ENCODE results near the gene MCC.

DNA sequence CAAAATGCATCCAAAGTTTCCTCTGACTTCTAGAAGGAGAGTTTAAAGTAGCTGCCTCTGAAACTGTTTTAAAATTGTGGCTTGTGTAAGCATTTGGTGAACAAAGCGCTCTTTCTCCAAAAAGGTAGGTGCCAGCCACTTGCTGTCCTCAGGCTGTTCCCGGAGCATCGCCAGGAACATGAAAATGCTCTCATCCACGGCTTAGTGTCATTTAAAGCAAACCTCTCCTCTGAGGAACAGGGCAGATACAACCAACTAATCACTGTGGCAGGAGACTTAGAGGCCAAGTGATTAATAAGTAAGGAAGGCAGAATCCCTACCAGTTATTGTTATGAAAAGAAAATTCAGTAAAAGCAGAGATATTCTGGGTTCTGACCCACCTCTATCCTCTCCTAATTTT is 346.1 kb downstream of the MCC start:
- TF ChIP-seq, protein P1, sequence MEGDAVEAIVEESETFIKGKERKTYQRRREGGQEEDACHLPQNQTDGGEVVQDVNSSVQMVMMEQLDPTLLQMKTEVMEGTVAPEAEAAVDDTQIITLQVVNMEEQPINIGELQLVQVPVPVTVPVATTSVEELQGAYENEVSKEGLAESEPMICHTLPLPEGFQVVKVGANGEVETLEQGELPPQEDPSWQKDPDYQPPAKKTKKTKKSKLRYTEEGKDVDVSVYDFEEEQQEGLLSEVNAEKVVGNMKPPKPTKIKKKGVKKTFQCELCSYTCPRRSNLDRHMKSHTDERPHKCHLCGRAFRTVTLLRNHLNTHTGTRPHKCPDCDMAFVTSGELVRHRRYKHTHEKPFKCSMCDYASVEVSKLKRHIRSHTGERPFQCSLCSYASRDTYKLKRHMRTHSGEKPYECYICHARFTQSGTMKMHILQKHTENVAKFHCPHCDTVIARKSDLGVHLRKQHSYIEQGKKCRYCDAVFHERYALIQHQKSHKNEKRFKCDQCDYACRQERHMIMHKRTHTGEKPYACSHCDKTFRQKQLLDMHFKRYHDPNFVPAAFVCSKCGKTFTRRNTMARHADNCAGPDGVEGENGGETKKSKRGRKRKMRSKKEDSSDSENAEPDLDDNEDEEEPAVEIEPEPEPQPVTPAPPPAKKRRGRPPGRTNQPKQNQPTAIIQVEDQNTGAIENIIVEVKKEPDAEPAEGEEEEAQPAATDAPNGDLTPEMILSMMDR (IDR thresholded peaks at IDR 0.05), result no peak
- TF ChIP-seq CBFB (CRISPR knock-in tag; IDR thresholded peaks at IDR 0.05; ENCODE audit: low read depth) (no peak), FOXK1 (CRISPR knock-in tag; IDR thresholded peaks at IDR 0.05) (no peak), ZNF317 (CRISPR knock-in tag; IDR thresholded peaks at IDR 0.05; ENCODE audit: borderline replicate concordance, low read depth) (no peak), ATF1 (CRISPR knock-in tag; IDR thresholded peaks at IDR 0.05) (no peak), ZNF263 (CRISPR knock-in tag; IDR thresholded peaks at IDR 0.05; ENCODE audit: low read depth) (no peak), ESRRA (CRISPR knock-in tag; IDR thresholded peaks at IDR 0.05; ENCODE audit: borderline replicate concordance) (no peak)
- TF ChIP-seq, protein P2, sequence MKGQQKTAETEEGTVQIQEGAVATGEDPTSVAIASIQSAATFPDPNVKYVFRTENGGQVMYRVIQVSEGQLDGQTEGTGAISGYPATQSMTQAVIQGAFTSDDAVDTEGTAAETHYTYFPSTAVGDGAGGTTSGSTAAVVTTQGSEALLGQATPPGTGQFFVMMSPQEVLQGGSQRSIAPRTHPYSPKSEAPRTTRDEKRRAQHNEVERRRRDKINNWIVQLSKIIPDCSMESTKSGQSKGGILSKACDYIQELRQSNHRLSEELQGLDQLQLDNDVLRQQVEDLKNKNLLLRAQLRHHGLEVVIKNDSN (CRISPR knock-in tag; IDR thresholded peaks at IDR 0.05), result no peak
